HepG2 (cell line): Measurements from ENCODE around the gene AMBRA1. TPM values are rescaled to one million over a fixed set of nuclear protein-coding genes. Genes with fewer than 3 reads are reported as not detected.

Experiments used
- HOXA7 ChIP-seq: sonication (generic); formaldehyde crosslinking; IDR thresholded peaks from 2 replicates; pipeline ENCODE4 v1.8.1; 2022; ENCODE audit warnings: mild to moderate bottlenecking, missing genetic modification reagents, moderate library complexity
- IKZF1 ChIP-seq: fragments of 450-650 bp; IDR thresholded peaks from 2 replicates; pipeline ENCODE4 v1.7.1; 2016
- KLF9 ChIP-seq: IDR thresholded peaks from 2 replicates; pipeline ENCODE4 v1.6.1; 2016; ENCODE audit warnings: low read depth
- MIER2 ChIP-seq: IDR thresholded peaks from 2 replicates; pipeline ENCODE4 v1.6.1; 2016; ENCODE audit warnings: missing biosample characterization, missing genetic modification reagents
- MIXL1 ChIP-seq: IDR thresholded peaks from 2 replicates; pipeline ENCODE4 v1.6.1; 2016
- PAX8 ChIP-seq: sonication (generic); formaldehyde crosslinking; IDR thresholded peaks from 2 replicates; pipeline ENCODE4 v1.8.0; 2022; ENCODE audit warnings: mild to moderate bottlenecking, missing genetic modification reagents, borderline replicate concordance
- PLRG1 ChIP-seq: fragments of 450-650 bp; conservative IDR thresholded peaks from 2 replicates; pipeline ENCODE4 v1.6.1; 2016
- RBAK ChIP-seq: sonication (generic); formaldehyde crosslinking; IDR thresholded peaks from 2 replicates; pipeline ENCODE4 v1.5.1; 2020; ENCODE audit warnings: mild to moderate bottlenecking, missing genetic modification reagents
- SETDB1 ChIP-seq: sonication (generic); formaldehyde crosslinking; IDR thresholded peaks from 2 replicates; pipeline ENCODE4 v1.5.1; 2020; ENCODE audit warnings: missing genetic modification reagents, mild to moderate bottlenecking, borderline replicate concordance
- SNAPC2 ChIP-seq: sonication (generic); formaldehyde crosslinking; IDR thresholded peaks from 2 replicates; pipeline ENCODE4 v1.8.1; 2022; ENCODE audit warnings: mild to moderate bottlenecking, missing genetic modification reagents
- SPEN ChIP-seq: sonication (generic); formaldehyde crosslinking; IDR thresholded peaks from 2 replicates; pipeline ENCODE4 v1.5.1; 2020; ENCODE audit warnings: low read depth, mild to moderate bottlenecking, missing genetic modification reagents
- TBL1XR1 ChIP-seq: fragments of 150-350 bp; IDR thresholded peaks from 2 replicates; pipeline ENCODE4 v1.6.1; 2014; ENCODE audit warnings: borderline replicate concordance, low read length; ENCODE audit not compliant: partially characterized antibody
- ZNF143 ChIP-seq: sonication (generic); formaldehyde crosslinking; IDR thresholded peaks from 2 replicates; pipeline ENCODE4 v1.4.0; 2020; ENCODE audit warnings: missing genetic modification reagents
- ZNF430 ChIP-seq: sonication (generic); formaldehyde crosslinking; IDR thresholded peaks from 2 replicates; pipeline ENCODE4 v1.9.0; 2021; ENCODE audit warnings: mild to moderate bottlenecking, missing genetic modification reagents
- ZNF543 ChIP-seq: sonication (generic); formaldehyde crosslinking; IDR thresholded peaks from 2 replicates; pipeline ENCODE4 v1.4.0; 2020; ENCODE audit warnings: mild to moderate bottlenecking, missing genetic modification reagents
- ZNF567 ChIP-seq: sonication (generic); formaldehyde crosslinking; IDR thresholded peaks from 2 replicates; pipeline ENCODE4 v1.8.1; 2023; ENCODE audit warnings: mild to moderate bottlenecking, missing genetic modification reagents, borderline replicate concordance
- ZNF792 ChIP-seq: IDR thresholded peaks from 2 replicates; pipeline ENCODE4 v1.6.1; 2016
- ZSCAN25 ChIP-seq: sonication (generic); formaldehyde crosslinking; IDR thresholded peaks from 2 replicates; pipeline ENCODE4 v1.8.0; 2022; ENCODE audit warnings: mild to moderate bottlenecking, missing genetic modification reagents
- polyA plus RNA-seq, 8 experiments: library from polyadenylated mRNA; depleted of rRNA in 3 of 8; stranded (reverse) in 7 of 8; unstranded in 1 of 8; fragments of >200 nt; fragmentation: Illumina TruSeq in 4 of 8; extraction: Trizol in 4 of 8; gene quantifications; 2 replicates each; pipeline versions ENCODE4 v1.2.1 to v1.2.3, GENCODE V29; 2011 to 2016; ENCODE audit warnings: low read depth in 4 of 8, missing spikeins in 1 of 8, mixed read lengths in 1 of 8; ENCODE audit not compliant: insufficient read depth in 1 of 8
- total RNA-seq, 5 experiments: library from RNA; depleted of rRNA; stranded (reverse); fragments of >200 nt; fragmentation: Illumina TruSeq; extraction: Trizol; gene quantifications; 2 replicates each; pipeline ENCODE4 v1.2.3, GENCODE V29; 2016; ENCODE audit warnings: low read depth in 1 of 5
- TF ChIP-seq, protein P1 (sequence below): sonication (generic); formaldehyde crosslinking; IDR thresholded peaks from 2 replicates; pipeline ENCODE4 v1.9.0; 2021; ENCODE audit warnings: missing genetic modification reagents, borderline replicate concordance
- TF ChIP-seq, protein P2 (sequence below): sonication (generic); formaldehyde crosslinking; IDR thresholded peaks from 2 replicates; pipeline ENCODE4 v1.8.0; 2022; ENCODE audit warnings: missing genetic modification reagents, mild to moderate bottlenecking, inconsistent platforms, borderline replicate concordance
- TF ChIP-seq, protein P3 (sequence below): sonication (generic); formaldehyde crosslinking; IDR thresholded peaks from 2 replicates; pipeline ENCODE4 v1.4.0; 2020; ENCODE audit warnings: mild to moderate bottlenecking, missing genetic modification reagents
- TF ChIP-seq, protein P4 (sequence below): sonication (generic); formaldehyde crosslinking; IDR thresholded peaks from 2 replicates; pipeline ENCODE4 v1.5.0; 2020; ENCODE audit warnings: missing genetic modification reagents, mild to moderate bottlenecking, borderline replicate concordance
- TF ChIP-seq, protein P5 (sequence below): sonication (generic); formaldehyde crosslinking; IDR thresholded peaks from 2 replicates; pipeline ENCODE4 v1.9.0; 2021; ENCODE audit warnings: missing genetic modification reagents, mild to moderate bottlenecking, borderline replicate concordance
- TF ChIP-seq, protein P6 (sequence below): sonication (generic); formaldehyde crosslinking; IDR thresholded peaks from 2 replicates; pipeline ENCODE4 v1.8.1; 2022; ENCODE audit warnings: mild to moderate bottlenecking, missing genetic modification reagents

Gene AMBRA1
- total and polyA plus RNA-seq, 2 of the 13 experiments (the other 11 are each of a cell fraction or from before 2014, with no cell fraction given), result 15.7 to 26.0 TPM

DNA sequence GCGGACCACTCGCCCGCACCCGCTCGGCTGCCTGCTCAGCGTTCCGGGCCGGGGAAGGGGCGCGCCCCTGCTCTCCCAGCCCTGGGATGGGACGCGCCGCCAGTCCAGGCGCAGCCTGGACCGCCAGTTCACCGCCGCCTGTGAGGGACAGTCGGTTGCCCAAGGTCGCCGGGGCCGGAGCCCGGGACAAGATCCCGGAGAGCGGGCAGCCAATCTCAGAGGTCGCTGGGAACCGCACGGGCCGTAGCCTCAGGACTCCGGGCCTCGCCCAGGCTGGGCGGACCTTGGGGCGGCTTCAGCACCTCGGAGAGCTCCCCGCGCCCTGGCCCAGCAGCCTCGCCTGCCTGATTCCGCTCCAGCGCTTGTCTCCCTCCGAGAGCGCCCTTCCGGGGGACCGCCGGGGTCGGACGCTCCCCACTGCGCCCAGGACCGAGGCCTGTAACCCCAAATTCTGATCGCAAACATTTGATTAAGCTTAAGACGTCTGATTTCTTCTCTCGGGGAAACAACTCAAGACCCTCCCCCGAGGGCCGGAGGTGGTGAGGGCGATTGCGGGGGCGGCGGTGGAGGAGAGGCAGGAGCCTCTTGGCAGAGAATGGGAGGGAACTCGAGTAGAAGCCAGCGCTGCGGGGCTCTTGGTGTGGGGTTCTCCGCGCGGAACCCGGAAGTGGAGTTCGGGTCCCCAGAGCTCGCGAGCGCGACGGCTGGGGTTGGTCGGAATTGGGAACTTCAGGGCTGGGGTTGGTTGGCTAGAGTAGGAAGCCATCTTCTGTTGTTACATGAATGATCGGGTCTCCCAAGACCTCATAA lies 201.2 kb downstream of the AMBRA1 start (continued):
- TF ChIP-seq ZNF567 (CRISPR knock-in tag) (0 out of 2 replicates have a peak, but pooled peaks have one; percentile 64), RBAK (CRISPR knock-in tag) (peak; percentile 73; the same call in 1 of the 2 replicates), PLRG1 (no peak), ZNF430 (CRISPR knock-in tag) (peak; percentile 99), ZNF543 (CRISPR knock-in tag) (peak; percentile 88; the same call in 1 of the 2 replicates), ZSCAN25 (peak; percentile 88), HOXA7 (CRISPR knock-in tag) (0 out of 2 replicates have a peak, but pooled peaks have one; percentile 76), SPEN (CRISPR knock-in tag) (peak; percentile 92), MIXL1 (CRISPR knock-in tag) (peak; percentile 89), IKZF1 (no peak), ZNF143 (CRISPR knock-in tag) (peak; percentile 66), KLF9 (CRISPR knock-in tag) (peak; percentile 98), PAX8 (CRISPR knock-in tag) (peak; percentile 77; the same call in 1 of the 2 replicates), SETDB1 (CRISPR knock-in tag) (no peak), SNAPC2 (CRISPR knock-in tag) (peak; percentile 85; the same call in 1 of the 2 replicates), MIER2 (CRISPR knock-in tag) (peak; percentile 99), ZNF792 (CRISPR knock-in tag) (peak; percentile 97), TBL1XR1 (no peak)
- TF ChIP-seq, protein P1, sequence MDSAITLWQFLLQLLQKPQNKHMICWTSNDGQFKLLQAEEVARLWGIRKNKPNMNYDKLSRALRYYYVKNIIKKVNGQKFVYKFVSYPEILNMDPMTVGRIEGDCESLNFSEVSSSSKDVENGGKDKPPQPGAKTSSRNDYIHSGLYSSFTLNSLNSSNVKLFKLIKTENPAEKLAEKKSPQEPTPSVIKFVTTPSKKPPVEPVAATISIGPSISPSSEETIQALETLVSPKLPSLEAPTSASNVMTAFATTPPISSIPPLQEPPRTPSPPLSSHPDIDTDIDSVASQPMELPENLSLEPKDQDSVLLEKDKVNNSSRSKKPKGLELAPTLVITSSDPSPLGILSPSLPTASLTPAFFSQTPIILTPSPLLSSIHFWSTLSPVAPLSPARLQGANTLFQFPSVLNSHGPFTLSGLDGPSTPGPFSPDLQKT (CRISPR knock-in tag), result peak; percentile 66; the same call in 1 of the 2 replicates
- TF ChIP-seq, protein P2, sequence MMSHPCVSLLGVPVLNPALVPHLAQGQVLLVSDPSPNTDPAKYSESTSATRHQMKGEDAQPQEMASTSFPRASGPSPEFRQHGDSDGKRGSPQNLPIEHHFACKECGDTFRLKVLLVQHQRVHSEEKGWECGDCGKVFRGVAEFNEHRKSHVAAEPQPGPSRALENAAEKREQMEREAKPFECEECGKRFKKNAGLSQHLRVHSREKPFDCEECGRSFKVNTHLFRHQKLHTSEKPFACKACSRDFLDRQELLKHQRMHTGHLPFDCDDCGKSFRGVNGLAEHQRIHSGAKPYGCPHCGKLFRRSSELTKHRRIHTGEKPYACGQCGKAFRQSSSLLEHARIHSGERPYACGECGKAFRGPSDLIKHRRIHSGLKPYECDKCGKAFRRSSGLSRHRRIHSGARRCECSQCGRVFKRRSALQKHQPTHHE, result peak; percentile 97
- TF ChIP-seq, protein P3, sequence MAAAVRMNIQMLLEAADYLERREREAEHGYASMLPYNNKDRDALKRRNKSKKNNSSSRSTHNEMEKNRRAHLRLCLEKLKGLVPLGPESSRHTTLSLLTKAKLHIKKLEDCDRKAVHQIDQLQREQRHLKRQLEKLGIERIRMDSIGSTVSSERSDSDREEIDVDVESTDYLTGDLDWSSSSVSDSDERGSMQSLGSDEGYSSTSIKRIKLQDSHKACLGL, result peak; percentile 99
- TF ChIP-seq, protein P4, sequence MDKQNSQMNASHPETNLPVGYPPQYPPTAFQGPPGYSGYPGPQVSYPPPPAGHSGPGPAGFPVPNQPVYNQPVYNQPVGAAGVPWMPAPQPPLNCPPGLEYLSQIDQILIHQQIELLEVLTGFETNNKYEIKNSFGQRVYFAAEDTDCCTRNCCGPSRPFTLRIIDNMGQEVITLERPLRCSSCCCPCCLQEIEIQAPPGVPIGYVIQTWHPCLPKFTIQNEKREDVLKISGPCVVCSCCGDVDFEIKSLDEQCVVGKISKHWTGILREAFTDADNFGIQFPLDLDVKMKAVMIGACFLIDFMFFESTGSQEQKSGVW, result no peak
- TF ChIP-seq, protein P5, sequence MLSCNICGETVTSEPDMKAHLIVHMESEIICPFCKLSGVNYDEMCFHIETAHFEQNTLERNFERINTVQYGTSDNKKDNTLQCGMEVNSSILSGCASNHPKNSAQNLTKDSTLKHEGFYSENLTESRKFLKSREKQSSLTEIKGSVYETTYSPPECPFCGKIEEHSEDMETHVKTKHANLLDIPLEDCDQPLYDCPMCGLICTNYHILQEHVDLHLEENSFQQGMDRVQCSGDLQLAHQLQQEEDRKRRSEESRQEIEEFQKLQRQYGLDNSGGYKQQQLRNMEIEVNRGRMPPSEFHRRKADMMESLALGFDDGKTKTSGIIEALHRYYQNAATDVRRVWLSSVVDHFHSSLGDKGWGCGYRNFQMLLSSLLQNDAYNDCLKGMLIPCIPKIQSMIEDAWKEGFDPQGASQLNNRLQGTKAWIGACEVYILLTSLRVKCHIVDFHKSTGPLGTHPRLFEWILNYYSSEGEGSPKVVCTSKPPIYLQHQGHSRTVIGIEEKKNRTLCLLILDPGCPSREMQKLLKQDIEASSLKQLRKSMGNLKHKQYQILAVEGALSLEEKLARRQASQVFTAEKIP (CRISPR knock-in tag), result no peak
- TF ChIP-seq, protein P6, sequence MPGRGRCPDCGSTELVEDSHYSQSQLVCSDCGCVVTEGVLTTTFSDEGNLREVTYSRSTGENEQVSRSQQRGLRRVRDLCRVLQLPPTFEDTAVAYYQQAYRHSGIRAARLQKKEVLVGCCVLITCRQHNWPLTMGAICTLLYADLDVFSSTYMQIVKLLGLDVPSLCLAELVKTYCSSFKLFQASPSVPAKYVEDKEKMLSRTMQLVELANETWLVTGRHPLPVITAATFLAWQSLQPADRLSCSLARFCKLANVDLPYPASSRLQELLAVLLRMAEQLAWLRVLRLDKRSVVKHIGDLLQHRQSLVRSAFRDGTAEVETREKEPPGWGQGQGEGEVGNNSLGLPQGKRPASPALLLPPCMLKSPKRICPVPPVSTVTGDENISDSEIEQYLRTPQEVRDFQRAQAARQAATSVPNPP, result 0 out of 2 replicates have a peak, but pooled peaks have one; percentile 42
